Activated naive CD4-positive, alpha-beta T cell treated with anti-CD3 and anti-CD28 coated beads, Interleukin-2, amount 50 U/mL, for 72 hours (primary cell): ENCODE results near the gene C19orf18. TPM values are rescaled to one million over a fixed set of nuclear protein-coding genes. Genes with fewer than 3 reads are reported as not detected.

ENCODE experiments used
- ATAC-seq, 2 donors: fragments of 150-1000 bp; cut with Tn5 transposase; 2 replicates each; pipeline ENCODE4 v1.10.0; 2021; ENCODE audit warnings: mild to moderate bottlenecking in 2 of 2, moderate library complexity in 2 of 2
- DNase-seq, 2 donors: peaks; one replicate each; pipeline ENCODE4 v3.0.0; 2021 to 2022; ENCODE audit warnings: low spot score in 2 of 2
- H3K27ac Mint-ChIP-seq, 2 donors: one replicate each; pipeline ENCODE4 v1.8.0; 2022; ENCODE audit warnings: mild to moderate bottlenecking in 2 of 2, mixed read lengths in 2 of 2
- H3K36me3 Mint-ChIP-seq, 2 donors: one replicate each; pipeline ENCODE4 v1.8.0; 2022; ENCODE audit warnings: mixed read lengths in 2 of 2
- H3K9me3 Mint-ChIP-seq, 2 donors: one replicate each; pipeline ENCODE4 v1.8.0; 2022; ENCODE audit warnings: mixed read lengths in 2 of 2
- total RNA-seq, 2 donors: library from RNA; stranded (reverse); gene quantifications; one replicate each; pipeline ENCODE4 v1.2.3, GENCODE V29; 2022

C19orf18 gene
- total RNA-seq, 2 donors from 2014 or later, result 0.56 TPM; not detected in 1

DNA sequence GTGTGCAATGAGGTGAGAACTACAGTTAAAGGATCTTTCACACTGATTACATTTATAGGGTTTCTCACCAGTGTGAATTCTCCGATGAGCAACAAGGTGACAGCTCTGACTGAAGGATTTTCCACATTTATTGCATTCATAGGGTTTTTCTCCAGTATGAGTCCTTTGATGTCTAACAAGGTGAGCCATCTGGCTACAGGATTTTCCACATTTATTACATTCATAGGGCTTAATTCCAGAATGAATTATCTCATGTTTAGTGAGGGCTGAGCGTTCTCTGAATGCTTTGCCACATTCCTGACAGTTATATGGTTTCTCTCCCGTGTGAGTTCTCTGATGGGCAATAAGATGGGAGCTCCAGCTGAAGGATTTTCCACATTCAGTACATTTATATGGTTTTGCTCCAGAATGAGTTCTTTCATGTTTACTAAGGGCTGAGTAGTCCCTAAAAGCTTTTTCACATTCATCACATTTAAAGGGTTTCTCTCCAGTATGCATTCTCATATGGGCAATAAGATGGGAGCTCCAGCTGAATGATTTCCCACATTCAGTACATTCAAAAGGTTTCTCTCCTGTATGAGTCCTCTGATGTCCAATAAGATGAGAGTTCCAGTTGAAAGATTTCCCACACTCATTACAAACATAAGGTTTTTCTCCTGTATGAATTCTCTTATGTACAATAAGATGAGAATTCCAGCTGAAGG is 4.4 kb upstream of the C19orf18 start:
- no peak for DNase-seq
- Mint-ChIP-seq H3K27ac (no peak overlapping the region), H3K36me3 (peaks cover 97% of the 10 kb centered on the region in 2 donors), H3K9me3 (peaks cover 68 to 75% of the 10 kb centered on the region in 2 donors)
- no peak for ATAC-seq

DNA sequence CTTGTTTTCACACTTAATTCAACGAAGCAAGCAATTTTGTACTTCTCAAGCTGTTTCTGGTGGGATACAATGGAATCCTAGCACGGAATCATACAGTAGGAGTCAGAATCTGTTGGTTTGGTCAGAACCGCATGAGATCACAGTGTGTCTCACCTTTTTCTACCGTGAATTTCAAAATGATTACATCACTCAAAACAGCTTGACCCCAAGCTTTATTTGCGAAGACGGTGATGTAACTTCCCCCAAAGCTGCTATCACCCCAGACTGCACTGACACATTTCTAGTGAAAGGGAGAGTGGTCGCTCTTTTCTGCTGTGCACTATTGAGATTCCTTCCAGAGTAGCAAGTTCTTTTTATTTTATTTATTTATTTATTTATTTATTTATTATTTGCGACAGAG is 9.6 kb downstream of the C19orf18 start:
- Mint-ChIP-seq H3K9me3 (peaks cover 29 to 33% of the 10 kb centered on the region in 2 donors), H3K36me3 (peaks cover 33 to 51% of the 10 kb centered on the region in 2 donors), H3K27ac (no peak overlapping the region)
- no peak for DNase-seq
- ATAC-seq, result no peak

DNA sequence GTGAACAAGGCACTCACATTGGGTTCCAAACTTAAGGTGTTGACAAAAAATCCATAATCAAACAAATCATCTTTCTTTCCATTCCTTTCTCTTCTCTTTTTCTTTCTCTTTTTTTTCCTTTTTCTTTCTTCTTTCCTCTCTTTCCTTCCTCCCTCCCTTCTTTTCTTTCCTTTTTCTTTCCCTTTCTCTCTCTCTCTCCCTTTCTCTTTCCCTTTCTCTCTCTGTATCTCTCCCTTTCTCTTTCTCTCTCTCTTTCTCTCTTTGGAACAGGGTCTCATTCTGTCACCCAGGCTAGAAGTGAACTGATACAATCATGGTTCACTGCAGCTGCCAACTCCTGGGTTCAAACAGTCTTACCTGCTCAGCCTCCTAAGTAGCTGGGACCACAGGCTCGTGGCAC is 12.5 kb downstream of the C19orf18 start:
- no peak for ATAC-seq
- H3K36me3 Mint-ChIP-seq, result peaks cover 40 to 48% of the 10 kb centered on the region in 2 donors

DNA sequence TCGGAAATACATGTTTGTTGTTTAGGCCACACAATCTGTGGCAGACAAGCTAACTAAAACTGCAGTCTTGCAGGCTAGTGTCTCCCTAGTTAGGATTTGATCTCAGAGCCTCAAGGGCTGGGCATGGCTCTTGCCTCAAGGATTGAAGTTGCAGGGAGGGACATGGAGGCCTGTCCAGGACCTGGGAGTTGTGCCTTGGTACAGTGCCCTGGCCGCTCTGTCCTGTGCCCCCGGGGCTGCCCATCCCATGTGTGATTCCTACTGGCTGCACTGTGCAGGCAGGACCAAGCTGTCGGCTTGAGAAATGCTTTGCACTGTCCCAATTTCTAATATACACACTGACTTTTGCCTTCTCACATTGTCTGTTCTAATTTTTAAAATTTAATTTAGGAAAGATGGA is 19.3 kb downstream of the C19orf18 start:
- Mint-ChIP-seq H3K9me3 (peaks cover 38 to 42% of the 10 kb centered on the region in 2 donors), H3K27ac (no peak overlapping the region), H3K36me3 (peaks cover 52 to 55% of the 10 kb centered on the region in 2 donors)
- ATAC-seq (no peak), DNase-seq (no peak)

More for the DNA sequence above, 12.5 kb downstream of the C19orf18 start:
- Mint-ChIP-seq H3K27ac (no peak overlapping the region), H3K9me3 (peaks cover 30 to 34% of the 10 kb centered on the region in 2 donors)
- DNase-seq, result no peak

DNA sequence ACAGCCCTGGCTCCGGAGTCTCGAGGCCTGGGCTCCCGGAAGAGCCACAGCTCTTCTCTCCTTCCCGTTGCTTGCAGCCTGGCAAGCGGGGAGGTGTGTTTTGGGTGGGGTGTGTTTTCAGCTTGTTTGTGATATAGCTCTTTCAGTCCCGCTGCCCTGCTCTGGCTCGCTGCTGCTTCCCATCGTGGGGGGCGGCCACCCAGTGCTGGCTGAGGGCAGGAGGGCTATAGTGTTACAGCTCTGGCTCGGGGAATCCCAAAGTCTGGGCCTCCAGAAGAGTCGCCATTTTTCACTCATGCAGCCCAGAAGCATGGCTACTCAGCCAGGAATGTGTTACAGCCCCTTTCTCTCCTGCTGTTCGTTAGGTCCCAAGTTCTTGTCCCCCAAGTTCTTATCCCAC is 24.6 kb downstream of the C19orf18 start:
- peaks cover 31 to 34% of the 10 kb centered on the region in 2 donors for H3K9me3 Mint-ChIP-seq
- no peak overlapping the region for H3K27ac Mint-ChIP-seq
- no peak for ATAC-seq
- DNase-seq, result no peak
- H3K36me3 Mint-ChIP-seq, result peaks cover 47 to 52% of the 10 kb centered on the region in 2 donors

DNA sequence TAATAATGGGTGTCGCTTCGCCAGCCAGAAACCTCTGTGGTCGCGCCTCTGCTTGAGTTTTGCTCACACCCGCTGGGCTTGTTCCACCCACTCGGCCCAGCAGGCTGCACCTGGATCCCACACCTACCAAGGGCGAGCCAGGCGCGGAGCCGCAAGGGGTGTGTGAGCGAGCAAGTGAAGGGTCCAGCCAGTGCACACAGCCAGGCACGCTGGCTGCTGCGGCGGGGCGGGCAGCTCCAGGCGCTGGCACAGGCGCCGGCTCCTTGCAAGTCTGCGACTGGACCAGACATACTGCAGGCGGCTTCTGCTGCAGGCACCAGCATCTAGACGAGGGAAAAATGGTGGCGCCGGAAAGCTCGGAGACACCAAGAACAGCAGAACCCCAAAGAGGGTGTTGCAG is 25.0 kb downstream of the C19orf18 start:
- H3K36me3 Mint-ChIP-seq, result peaks cover 46 to 52% of the 10 kb centered on the region in 2 donors
- no peak overlapping the region for H3K27ac Mint-ChIP-seq
- ATAC-seq, result no peak
- DNase-seq, result no peak
- H3K9me3 Mint-ChIP-seq, result peaks cover 30 to 32% of the 10 kb centered on the region in 2 donors

DNA sequence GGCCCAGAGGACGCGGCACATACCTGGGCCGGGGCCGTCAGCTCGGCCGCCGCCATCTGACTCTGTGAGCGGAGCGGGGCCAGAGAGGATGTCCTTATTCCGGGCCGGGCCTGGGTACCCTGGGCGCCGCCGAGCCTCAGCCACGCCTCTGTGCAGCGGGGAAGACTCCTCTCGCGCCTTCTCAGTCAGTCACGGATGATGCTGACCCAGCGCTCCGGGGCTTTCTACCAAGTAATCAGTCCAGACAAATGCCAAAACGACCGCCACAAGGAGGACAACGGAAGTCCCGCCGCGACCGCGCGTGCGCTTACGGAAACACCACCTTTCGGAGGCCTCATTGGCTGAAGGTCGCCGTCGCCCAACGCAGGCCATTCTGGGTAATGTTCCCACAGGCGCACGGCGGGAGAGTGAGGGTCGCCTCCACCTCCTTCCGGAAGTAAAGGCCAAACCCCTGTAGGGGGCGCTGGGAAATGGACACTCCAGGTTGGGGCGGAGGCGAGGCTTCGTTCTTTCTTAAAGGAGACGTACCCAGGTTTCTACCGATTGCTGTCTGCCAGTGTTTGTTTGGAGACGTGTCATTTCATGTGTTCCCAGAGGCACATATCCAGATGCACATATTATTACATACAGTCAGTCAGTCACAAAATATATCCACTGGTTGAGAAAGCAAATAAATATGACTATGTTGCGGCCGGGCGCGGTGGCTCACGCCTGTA is 26.8 kb downstream of the C19orf18 start, which contains the start of gene ZNF256:
TSS of gene ZNF256 (minus strand) at position 288 of the 716 bp plus-strand sequence. CDS start at position 56, 232 bp downstream.
- DNase-seq (peak; percentile 85 to 91), ATAC-seq (peak; percentile 95 to 99)
- peaks cover 40 to 41% of the 10 kb centered on the region in 2 donors for H3K9me3 Mint-ChIP-seq
- H3K36me3 Mint-ChIP-seq, result peaks cover 49 to 56% of the 10 kb centered on the region in 2 donors
- peak within 1 kb of the TSS; percentile 85 to 88 for H3K27ac Mint-ChIP-seq

DNA sequence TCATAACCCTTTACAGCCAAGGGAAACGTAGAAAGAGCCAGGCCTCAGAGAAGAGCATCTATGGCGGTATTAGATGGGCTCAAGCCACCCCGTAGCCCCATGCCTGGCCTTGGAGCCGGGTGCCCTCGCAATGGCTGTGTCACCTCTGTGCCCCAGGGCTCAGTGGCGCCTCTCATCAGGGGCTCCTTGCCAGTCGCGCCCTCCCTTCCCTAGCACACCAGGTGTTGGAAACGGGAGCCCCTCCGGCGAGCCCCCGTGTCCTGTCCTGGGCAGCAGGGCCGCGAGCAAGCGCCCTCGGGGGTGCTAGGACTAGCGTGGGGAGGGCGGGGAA is 27.3 kb downstream of the C19orf18 start:
- peaks cover 45 to 46% of the 10 kb centered on the region in 2 donors for H3K9me3 Mint-ChIP-seq
- peak in 1 of 2 donors; percentile 13 for ATAC-seq
- peak overlapping the region in 1 of 2 donors; percentile 88 for H3K27ac Mint-ChIP-seq

DNA sequence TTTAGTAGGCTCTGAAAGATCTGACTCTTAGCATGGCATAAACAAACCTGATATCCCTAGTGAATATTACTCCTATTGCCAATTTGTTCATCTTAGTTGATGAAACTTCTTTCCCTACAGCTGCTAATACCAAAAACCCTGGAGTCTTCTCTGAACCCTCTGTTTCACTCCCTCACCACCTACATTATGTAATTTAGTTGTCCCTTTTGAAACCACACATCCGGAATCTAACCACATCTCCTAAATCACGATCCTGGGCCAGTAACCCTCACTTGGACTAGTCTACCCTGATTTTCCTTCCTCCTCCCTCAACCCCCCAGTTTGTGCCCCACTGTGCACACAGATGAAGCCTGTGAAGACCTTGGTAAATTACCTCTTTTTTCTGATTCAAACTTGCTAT is 28.0 kb downstream of the C19orf18 start:
- H3K36me3 Mint-ChIP-seq, result peaks cover 58 to 65% of the 10 kb centered on the region in 2 donors
- peak overlapping the region in 1 of 2 donors; percentile 88 for H3K27ac Mint-ChIP-seq
- peaks cover 48 to 50% of the 10 kb centered on the region in 2 donors for H3K9me3 Mint-ChIP-seq
- no peak for ATAC-seq
- DNase-seq, result no peak

More for the DNA sequence above, 27.3 kb downstream of the C19orf18 start:
- H3K36me3 Mint-ChIP-seq, result peaks cover 54 to 62% of the 10 kb centered on the region in 2 donors
- DNase-seq, result no peak

DNA sequence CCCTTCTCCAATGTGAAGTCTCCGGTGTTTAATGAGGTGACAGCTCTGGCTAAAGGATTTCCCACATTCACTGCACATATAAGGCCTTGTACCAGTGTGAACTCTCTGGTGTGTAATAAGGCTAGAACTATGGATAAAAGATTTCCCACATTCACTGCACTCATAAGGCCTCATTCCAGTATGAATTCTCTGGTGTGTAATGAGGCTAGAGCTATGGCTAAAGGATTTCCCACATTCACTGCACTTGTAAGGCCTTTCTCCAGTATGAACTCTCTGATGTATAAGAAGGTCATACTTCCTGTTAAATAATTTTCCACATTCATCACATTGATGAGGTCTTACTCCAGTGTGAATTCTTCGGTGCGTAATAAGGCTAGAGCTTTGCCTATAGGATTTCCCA is 32.7 kb downstream of the C19orf18 start:
- Mint-ChIP-seq H3K9me3 (peaks cover 47 to 56% of the 10 kb centered on the region in 2 donors), H3K27ac (no peak overlapping the region), H3K36me3 (peaks cover 79 to 92% of the 10 kb centered on the region in 2 donors)
- DNase-seq (no peak), ATAC-seq (no peak)

DNA sequence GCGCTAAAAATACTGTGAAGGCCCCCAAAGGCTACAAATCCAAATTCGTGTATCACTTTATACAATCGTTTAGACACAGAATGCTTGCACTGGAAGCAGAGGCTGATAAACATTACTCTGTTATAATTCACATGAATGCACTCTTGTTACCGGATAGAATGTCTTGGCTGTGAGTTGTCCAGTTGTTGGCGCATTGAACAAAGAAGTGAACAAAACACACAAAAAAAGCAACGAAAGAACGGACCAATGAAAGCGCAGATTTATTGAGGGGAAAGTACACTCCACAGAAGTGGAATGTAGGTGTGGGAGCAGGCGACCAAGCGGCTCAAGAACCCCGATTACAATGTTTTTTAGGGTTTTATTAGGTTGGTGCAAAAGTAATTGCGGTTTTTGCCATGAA is 38.6 kb downstream of the C19orf18 start:
- H3K27ac Mint-ChIP-seq, result peak overlapping the region in 1 of 2 donors; percentile 86
- DNase-seq, result no peak
- ATAC-seq, result no peak
- H3K36me3 Mint-ChIP-seq, result peaks cover 69 to 85% of the 10 kb centered on the region in 2 donors
- peaks cover 36 to 39% of the 10 kb centered on the region in 2 donors for H3K9me3 Mint-ChIP-seq

DNA sequence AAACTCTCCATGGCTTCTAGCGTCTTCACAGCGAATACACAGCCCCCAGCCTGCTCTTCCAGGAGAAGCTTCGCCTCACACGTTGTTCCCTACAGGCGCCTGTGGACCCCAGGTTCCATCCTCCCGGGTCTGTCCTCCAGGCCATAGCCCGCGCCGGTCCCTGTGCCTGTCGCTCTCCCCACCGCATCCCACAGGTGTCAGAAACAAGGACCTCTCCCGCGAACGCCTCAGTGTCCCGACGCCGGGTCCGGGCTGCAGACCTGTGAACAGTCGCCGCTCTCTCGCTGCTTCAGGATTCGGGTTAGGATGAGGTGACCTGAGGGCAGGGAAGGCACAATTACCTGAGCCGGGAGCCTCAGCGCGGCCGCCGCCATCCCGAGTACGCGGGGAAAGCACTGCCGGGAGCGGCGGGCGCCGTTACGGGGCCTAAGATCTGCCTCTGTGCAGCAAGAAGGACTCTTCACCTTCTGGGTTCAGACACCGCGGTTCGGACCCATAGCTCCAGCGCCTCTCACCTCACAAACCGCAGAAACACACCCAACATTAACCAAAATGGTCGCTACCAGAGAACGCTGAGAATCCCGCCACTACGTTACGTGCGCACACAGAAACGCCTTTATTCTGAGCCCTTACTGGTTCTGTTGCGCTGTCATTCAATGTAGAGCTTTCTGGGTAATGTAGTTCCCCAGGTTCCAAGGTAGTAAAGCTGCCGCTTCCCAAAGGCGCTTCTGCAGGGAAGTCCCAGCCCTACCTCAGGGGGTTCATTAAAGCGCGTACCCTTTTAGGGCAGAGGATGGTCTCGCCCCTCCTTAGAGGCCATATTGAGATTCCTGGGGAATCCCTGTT is 39.3 kb downstream of the C19orf18 start, which contains the start of gene ZNF418:
TSS of gene ZNF418 (minus strand) at position 583 of the 846 bp plus-strand sequence. CDS start 1,580 bp downstream, outside the sequence.
- ATAC-seq, result peak; percentile 94 to 98
- peak within 1 kb of the TSS; percentile 86 to 95 for H3K27ac Mint-ChIP-seq
- H3K9me3 Mint-ChIP-seq, result peaks cover 38 to 43% of the 10 kb centered on the region in 2 donors
- peaks cover 69 to 87% of the 10 kb centered on the region in 2 donors for H3K36me3 Mint-ChIP-seq
- DNase-seq, result peak in 1 of 2 donors; percentile 31

DNA sequence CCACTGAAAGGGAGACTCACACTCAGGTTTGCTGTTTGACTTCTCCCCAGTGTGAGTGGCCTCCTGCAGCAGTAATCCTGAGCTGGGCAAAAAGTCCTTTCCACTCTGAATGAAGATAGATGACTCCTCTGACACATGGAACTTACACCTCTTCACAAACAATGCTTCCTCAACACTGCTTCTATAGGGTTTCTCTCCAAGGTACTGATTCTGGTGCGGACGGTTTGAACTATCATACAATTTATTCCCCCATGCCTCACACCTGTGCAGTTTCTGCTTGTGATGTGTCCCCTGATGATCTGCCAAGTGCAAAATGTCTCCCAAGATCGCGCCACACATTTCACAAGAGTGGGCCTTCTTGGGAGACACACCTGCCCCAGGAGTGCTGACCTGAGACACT is 46.7 kb downstream of the C19orf18 start:
- peaks cover 57 to 68% of the 10 kb centered on the region in 2 donors for H3K36me3 Mint-ChIP-seq
- H3K9me3 Mint-ChIP-seq, result peaks cover 40 to 41% of the 10 kb centered on the region in 2 donors
- peak overlapping the region in 1 of 2 donors; percentile 47 for H3K27ac Mint-ChIP-seq
- ATAC-seq (no peak), DNase-seq (no peak)

DNA sequence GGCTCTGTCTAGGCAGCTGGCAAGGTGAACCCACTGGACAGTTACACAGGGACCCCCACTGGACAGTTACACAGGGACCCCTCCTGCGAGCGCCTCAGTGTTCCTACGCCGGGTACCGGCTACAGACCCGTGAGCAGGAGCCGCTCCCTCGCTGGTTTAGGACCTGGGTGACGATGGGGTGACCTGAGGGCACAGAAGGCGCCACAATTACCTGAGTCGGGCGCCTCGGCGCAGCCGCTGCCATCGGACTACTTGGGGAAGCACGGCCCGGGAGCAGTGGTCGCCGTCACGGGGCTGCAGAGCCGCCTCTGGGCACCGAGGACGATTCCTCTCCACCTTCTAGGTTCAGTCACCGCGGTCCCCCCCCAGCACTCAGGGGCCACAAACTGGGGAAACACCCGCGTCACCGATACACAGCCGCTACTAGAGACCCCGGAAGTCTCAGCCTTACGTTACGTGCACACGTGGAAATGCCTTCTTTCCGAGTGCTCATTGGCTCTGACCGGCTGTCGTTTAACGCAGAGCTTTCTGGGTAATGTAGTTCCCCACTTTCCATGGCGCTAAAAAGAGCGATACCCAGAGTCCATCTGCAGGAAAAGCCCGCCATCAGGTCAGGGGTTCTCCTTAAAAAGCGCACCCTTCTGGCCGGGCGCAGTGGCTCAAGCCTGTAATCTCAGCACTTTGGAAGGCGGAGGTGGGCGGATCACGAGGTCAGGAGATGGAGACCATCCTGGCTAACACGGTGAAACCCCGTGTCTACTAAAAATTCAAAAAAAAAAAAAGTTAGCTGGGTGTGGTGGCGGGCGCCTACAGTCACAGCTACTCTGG is 58.0 kb downstream of the C19orf18 start, which contains the start of gene ZNF417:
TSS of gene ZNF417 (minus strand) at position 425 of the 828 bp plus-strand sequence. CDS start at position 244, 181 bp downstream.
- ATAC-seq (peak; percentile 99 to 100), DNase-seq (peak; percentile 69 to 89)
- peaks cover 78 to 79% of the 10 kb centered on the region in 2 donors for H3K36me3 Mint-ChIP-seq
- peaks cover 28 to 48% of the 10 kb centered on the region in 2 donors for H3K9me3 Mint-ChIP-seq
- peak within 1 kb of the TSS; percentile 96 to 97 for H3K27ac Mint-ChIP-seq

DNA sequence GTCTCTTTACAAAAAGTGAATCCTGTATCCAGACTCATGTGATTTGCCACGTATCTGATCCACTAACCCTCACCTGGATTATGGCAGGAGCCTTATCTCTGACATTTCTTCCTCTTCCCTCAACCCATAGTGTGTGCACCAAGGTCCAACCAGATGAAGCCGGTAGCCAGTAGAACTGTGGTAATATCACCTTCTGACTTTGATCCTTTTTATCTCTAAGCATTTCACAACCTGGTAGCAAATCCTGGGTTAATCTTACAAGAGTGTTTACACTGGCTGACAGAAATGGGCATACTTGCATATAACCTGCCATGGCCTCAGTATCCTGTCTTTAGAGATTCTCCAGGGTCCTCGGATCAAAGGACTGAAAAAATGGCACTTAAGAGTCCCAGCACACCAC is 59.8 kb downstream of the C19orf18 start:
- H3K27ac Mint-ChIP-seq, result peak overlapping the region in 1 of 2 donors; percentile 61
- peaks cover 31 to 51% of the 10 kb centered on the region in 2 donors for H3K9me3 Mint-ChIP-seq
- ATAC-seq, result no peak
- peaks cover 81 to 83% of the 10 kb centered on the region in 2 donors for H3K36me3 Mint-ChIP-seq
- DNase-seq, result no peak
